Neural cell (in vitro differentiated cells): Measurements from ENCODE around the gene E4F1. TPM values are rescaled to one million over a fixed set of nuclear protein-coding genes. Genes with fewer than 3 reads are reported as not detected.
A peak's percentile ranks its signal among the peaks of the same experiment; 100 is the strongest.

Experiments
- H2AFZ ChIP-seq: fragments of 200-600, 300-800 bp; sonication (generic), shearing (Covaris generic); 2 replicates; pipeline ENCODE4 v1.6.0; 2014; ENCODE audit warnings: low read depth, mild to moderate bottlenecking, antibody characterized with exemption, low read length, moderate library complexity
- H3F3A ChIP-seq: fragments of 200-600 bp; shearing (Covaris generic); 2 replicates; pipeline ENCODE4 v1.6.1; 2016; ENCODE audit warnings: mild to moderate bottlenecking, moderate library complexity, mixed read lengths, antibody characterized with exemption, low read length; ENCODE audit not compliant: insufficient read depth, poor library complexity, severe bottlenecking
- H3K27ac ChIP-seq: fragments of 200-600, 300-800 bp; sonication (generic), shearing (Covaris generic); 2 replicates; pipeline ENCODE4 v1.5.1; 2014; ENCODE audit warnings: mild to moderate bottlenecking, low read length, moderate library complexity
- H3K27me3 ChIP-seq: fragments of 300-800, 200-600 bp; sonication (generic), shearing (Covaris generic); 2 replicates; pipeline ENCODE4 v1.6.0; 2014; ENCODE audit warnings: mild to moderate bottlenecking, low read depth, low read length, moderate library complexity; ENCODE audit not compliant: insufficient read depth
- H3K36me3 ChIP-seq: fragments of 300-800, 200-600 bp; sonication (generic), shearing (Covaris generic); 2 replicates; pipeline ENCODE4 v1.5.1; 2014; ENCODE audit warnings: mild to moderate bottlenecking, antibody characterized with exemption, low read length, moderate library complexity; ENCODE audit not compliant: insufficient read depth
- H3K4me2 ChIP-seq: fragments of 300-800, 200-600 bp; sonication (generic), shearing (Covaris generic); 2 replicates; pipeline ENCODE4 v1.6.0; 2014; ENCODE audit warnings: mild to moderate bottlenecking, low read length
- H3K4me3 ChIP-seq: fragments of 300-800, 200-600 bp; sonication (generic), shearing (Covaris generic); 2 replicates; pipeline ENCODE4 v1.5.1; 2014; ENCODE audit warnings: mild to moderate bottlenecking, low read length, moderate library complexity
- H3K79me2 ChIP-seq: fragments of 200-600 bp; shearing (Covaris generic); replicated peaks from 2 replicates; pipeline ENCODE4 v1.6.0; 2014; ENCODE audit warnings: mild to moderate bottlenecking, low read length, moderate library complexity; ENCODE audit not compliant: insufficient read depth
- H3K9ac ChIP-seq: fragments of 300-800, 200-600 bp; sonication (generic), shearing (Covaris generic); 2 replicates; pipeline ENCODE4 v1.6.1; 2016; ENCODE audit warnings: mild to moderate bottlenecking, low read length, mixed read lengths
- H3K9me2 ChIP-seq: fragments of 200-600 bp; shearing (Covaris generic); 2 replicates; pipeline ENCODE4 v1.6.1; 2016; ENCODE audit warnings: mild to moderate bottlenecking, low read length, mixed read lengths; ENCODE audit not compliant: insufficient read depth
- H3K9me3 ChIP-seq: fragments of 200-600, 300-800 bp; sonication (generic), shearing (Covaris generic); 2 replicates; pipeline ENCODE4 v1.6.1; 2016; ENCODE audit warnings: mild to moderate bottlenecking, mixed run types, low read length, moderate library complexity, mixed read lengths
- H4K20me1 ChIP-seq: fragments of 200-600 bp; shearing (Covaris generic); 2 replicates; pipeline ENCODE4 v1.6.1; 2016; ENCODE audit warnings: mild to moderate bottlenecking, mixed run types; ENCODE audit not compliant: insufficient read depth
- EP300 ChIP-seq: fragments of 450-650 bp; conservative IDR thresholded peaks from 2 replicates; pipeline ENCODE4 v1.6.1; 2014; ENCODE audit warnings: antibody characterized with exemption, mild to moderate bottlenecking, moderate library complexity; ENCODE audit not compliant: poor library complexity, severe bottlenecking
- POLR2AphosphoS5 ChIP-seq: IDR thresholded peaks from 2 replicates; pipeline ENCODE4 v1.6.1; 2012
- RAD21 ChIP-seq: fragments of 450-650 bp; conservative IDR thresholded peaks from 2 replicates; pipeline ENCODE4 v1.6.1; 2014; ENCODE audit warnings: antibody characterized with exemption, mild to moderate bottlenecking, moderate library complexity
- polyA plus RNA-seq: library from polyadenylated mRNA; depleted of rRNA; stranded (reverse); fragments of >200 nt; gene quantifications from 2 replicates; pipeline ENCODE4 v1.2.3, GENCODE V29; 2014
- TF ChIP-seq, protein P1 (sequence below): fragments of 450-650 bp; IDR thresholded peaks from 2 replicates; pipeline ENCODE4 v1.5.1; 2014; ENCODE audit warnings: antibody characterized with exemption, mild to moderate bottlenecking, moderate library complexity; ENCODE audit not compliant: poor library complexity, severe bottlenecking
- TF ChIP-seq, protein P2 (sequence below): IDR thresholded peaks from 2 replicates; pipeline ENCODE4 v1.6.1; 2012; ENCODE audit warnings: borderline replicate concordance

E4F1 gene
- polyA plus RNA-seq, 1 donor from 2014 or later: 64.9 TPM

DNA sequence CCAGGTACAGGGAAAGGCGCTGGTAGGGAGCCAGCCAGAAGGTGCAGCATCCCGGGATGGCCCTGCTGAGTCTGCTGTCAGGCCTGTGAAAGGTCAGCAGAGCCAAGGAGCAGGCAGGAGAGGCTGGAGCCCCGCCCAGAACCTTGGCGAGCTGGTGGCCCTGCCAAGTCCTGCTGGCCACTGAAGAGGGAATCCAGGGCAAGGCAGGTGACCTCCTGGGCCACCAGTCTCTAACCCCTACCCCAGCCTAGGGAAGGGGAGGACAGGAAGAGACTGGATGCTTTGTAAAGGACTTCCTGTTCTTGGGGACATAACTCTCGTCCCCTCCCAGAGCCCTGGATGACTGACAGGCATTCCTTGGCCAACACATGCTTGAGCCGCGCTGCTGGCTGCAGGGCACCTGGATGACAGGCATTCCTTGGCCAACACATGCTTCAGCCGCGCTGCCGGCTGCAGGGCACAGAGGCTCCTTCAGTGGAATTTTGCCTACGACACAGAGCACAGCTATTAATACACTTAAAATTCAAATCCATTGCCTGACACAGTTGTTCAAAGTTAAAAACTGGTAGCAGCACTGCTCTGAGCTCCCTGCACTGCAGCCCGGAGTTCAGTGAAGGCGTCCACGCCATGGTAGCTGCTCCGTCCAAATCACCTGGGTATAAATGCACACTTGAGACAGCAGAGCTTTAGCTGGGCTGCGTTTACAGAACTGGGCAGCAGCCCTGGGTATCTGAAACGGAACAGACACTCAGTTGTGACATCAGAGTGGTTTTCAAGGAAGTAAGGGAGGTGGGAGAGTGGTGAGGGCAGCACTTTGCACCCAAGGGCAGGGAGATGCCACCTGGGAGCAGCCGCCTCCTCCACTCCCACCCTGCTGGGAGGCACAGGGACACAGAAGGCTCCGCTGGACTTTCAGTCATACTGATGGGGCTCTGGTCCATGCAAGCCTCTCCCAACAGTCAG, 10.7 kb upstream of the E4F1 start:
- Histone ChIP-seq H3K36me3 (peaks cover 6% of the 10 kb centered on the region), H2AFZ (no peak overlapping the region)

DNA sequence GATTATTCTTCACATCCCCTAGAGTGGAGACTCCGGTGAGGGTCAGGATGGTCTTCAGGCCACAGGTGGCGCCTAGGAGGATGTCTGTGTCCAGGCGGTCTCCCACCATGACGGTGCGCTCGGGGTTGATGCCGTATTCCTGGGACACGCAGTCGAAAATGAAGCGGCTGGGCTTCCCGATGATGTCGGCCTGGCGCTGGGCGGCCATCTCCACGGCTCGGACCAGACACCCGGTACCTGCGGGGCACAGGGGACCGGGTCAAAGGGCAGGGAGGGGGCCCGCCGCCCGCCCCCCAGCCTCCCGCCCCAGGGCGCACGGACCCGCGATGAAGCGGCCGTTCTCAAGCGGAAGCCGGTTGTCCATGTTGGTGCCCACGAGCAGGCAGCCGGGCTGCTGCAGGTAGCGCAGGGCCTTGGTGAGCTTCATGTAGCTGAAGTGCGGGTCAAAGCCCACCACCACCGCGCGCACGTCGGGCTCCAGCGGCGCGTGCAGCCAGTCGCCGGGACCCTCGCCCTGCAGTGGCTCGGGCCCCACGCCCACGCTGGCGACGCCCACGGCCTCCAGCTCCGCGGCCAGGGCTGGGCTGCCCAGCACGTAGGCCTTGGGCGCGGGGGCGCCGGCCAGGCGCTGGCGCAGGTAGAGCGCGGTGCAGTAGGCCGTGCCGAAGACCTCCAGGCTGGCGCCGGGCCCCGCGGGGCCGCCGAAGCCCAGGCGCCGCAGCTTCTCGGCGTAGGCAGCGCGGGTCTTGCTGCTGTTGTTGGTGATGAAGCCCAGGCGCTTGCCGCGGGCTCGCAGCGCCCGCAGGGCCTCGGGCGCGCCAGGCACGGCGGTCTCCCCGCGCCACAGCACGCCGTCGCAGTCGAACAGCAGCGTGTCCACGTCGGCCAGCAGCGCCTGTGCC, 9.3 kb upstream of the E4F1 start:
- peak overlapping the region; percentile 65 for H3K9ac ChIP-seq
- H4K20me1 ChIP-seq: no peaks in the 10 kb centered on the region
- H3K27me3 ChIP-seq: no peaks in the 10 kb centered on the region
- no peaks in the 10 kb centered on the region for H3F3A ChIP-seq
- H3K27ac ChIP-seq: no peak overlapping the region
- H2AFZ ChIP-seq: no peak overlapping the region
- peak overlapping the region; percentile 86 for H3K4me3 ChIP-seq
- TF ChIP-seq, protein P1, sequence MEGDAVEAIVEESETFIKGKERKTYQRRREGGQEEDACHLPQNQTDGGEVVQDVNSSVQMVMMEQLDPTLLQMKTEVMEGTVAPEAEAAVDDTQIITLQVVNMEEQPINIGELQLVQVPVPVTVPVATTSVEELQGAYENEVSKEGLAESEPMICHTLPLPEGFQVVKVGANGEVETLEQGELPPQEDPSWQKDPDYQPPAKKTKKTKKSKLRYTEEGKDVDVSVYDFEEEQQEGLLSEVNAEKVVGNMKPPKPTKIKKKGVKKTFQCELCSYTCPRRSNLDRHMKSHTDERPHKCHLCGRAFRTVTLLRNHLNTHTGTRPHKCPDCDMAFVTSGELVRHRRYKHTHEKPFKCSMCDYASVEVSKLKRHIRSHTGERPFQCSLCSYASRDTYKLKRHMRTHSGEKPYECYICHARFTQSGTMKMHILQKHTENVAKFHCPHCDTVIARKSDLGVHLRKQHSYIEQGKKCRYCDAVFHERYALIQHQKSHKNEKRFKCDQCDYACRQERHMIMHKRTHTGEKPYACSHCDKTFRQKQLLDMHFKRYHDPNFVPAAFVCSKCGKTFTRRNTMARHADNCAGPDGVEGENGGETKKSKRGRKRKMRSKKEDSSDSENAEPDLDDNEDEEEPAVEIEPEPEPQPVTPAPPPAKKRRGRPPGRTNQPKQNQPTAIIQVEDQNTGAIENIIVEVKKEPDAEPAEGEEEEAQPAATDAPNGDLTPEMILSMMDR: no peak
- peak; percentile 9 for TF ChIP-seq RAD21
- no peaks in the 10 kb centered on the region for H3K9me2 ChIP-seq
- H3K4me2 ChIP-seq: peak overlapping the region; percentile 91
- H3K9me3 ChIP-seq: no peaks in the 10 kb centered on the region
- H3K79me2 ChIP-seq: peaks cover 6% of the 10 kb centered on the region
- H3K36me3 ChIP-seq: no peaks in the 10 kb centered on the region

More for the DNA sequence above, 10.7 kb upstream of the E4F1 start:
- H3F3A ChIP-seq: no peaks in the 10 kb centered on the region
- H3K27ac ChIP-seq: no peak overlapping the region
- no peaks in the 10 kb centered on the region for H3K9me2 ChIP-seq
- H3K9me3 ChIP-seq: no peaks in the 10 kb centered on the region
- TF ChIP-seq, protein P2, sequence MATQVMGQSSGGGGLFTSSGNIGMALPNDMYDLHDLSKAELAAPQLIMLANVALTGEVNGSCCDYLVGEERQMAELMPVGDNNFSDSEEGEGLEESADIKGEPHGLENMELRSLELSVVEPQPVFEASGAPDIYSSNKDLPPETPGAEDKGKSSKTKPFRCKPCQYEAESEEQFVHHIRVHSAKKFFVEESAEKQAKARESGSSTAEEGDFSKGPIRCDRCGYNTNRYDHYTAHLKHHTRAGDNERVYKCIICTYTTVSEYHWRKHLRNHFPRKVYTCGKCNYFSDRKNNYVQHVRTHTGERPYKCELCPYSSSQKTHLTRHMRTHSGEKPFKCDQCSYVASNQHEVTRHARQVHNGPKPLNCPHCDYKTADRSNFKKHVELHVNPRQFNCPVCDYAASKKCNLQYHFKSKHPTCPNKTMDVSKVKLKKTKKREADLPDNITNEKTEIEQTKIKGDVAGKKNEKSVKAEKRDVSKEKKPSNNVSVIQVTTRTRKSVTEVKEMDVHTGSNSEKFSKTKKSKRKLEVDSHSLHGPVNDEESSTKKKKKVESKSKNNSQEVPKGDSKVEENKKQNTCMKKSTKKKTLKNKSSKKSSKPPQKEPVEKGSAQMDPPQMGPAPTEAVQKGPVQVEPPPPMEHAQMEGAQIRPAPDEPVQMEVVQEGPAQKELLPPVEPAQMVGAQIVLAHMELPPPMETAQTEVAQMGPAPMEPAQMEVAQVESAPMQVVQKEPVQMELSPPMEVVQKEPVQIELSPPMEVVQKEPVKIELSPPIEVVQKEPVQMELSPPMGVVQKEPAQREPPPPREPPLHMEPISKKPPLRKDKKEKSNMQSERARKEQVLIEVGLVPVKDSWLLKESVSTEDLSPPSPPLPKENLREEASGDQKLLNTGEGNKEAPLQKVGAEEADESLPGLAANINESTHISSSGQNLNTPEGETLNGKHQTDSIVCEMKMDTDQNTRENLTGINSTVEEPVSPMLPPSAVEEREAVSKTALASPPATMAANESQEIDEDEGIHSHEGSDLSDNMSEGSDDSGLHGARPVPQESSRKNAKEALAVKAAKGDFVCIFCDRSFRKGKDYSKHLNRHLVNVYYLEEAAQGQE: no peak
- TF ChIP-seq POLR2AphosphoS5 (no peak), EP300 (no peak)
- TF ChIP-seq, protein P1: no peak
- peaks cover 6% of the 10 kb centered on the region for H3K79me2 ChIP-seq
- H3K4me2 ChIP-seq: peak overlapping the region; percentile 91
- H3K9ac ChIP-seq: peak overlapping the region; percentile 65
- no peaks in the 10 kb centered on the region for H3K27me3 ChIP-seq
- peak overlapping the region; percentile 86 for H3K4me3 ChIP-seq
- H4K20me1 ChIP-seq: no peaks in the 10 kb centered on the region
